Bronchus fibroblast of lung (primary cell): ENCODE measurements around the gene USP17L20. TPM values are rescaled to one million over a fixed set of nuclear protein-coding genes. Genes with fewer than 3 reads are reported as not detected.

Experiments
- total RNA-seq: library from RNA; depleted of rRNA; stranded (reverse); fragments of >200 nt; gene quantifications from 2 replicates; pipeline ENCODE4 v1.2.3, GENCODE V29; 2015

USP17L20 gene
- not detected in 2 replicates for total RNA-seq

DNA sequence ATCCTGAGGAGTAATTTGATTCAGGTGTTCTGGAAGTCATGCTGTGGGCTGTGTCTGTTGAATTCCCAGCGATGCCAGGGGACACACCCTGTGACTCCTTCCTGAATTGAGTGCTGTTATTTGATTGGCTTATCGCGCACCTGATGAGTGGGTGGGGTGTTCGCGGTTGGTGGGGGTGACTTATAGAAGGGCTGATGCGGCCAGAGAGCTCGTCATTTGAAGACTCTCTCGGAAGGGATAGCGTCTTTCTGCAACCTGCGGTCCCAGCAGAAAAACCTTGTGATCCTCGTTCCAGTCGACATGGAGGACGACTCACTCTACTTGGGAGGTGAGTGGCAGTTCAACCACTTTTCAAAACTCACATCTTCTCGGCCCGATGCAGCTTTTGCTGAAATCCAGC is at the start of gene USP17L20:
TSS of gene USP17L20 (plus strand) at position 301 of the 400 bp plus-strand sequence. CDS start at position 301, 0 bp downstream.

GRCh38 chr4:9210357-9210756 is 47.6 kb upstream of the USP17L20 start, which contains the start of gene USP17L10:
Gene USP17L10 (plus strand): TSS chr4:9210657. CDS start chr4:9210657, 0 bp downstream.

GRCh38 chr4:9215105-9215504 is 42.8 kb upstream of the USP17L20 start, which contains the start of gene USP17L11:
Gene USP17L11 (plus strand): TSS chr4:9215405. CDS start chr4:9215405, 0 bp downstream.

GRCh38 chr4:9219852-9220251 is 38.1 kb upstream of the USP17L20 start, which contains the start of gene USP17L12:
Gene USP17L12 (plus strand): TSS chr4:9220152. CDS start chr4:9220152, 0 bp downstream.

GRCh38 chr4:9224596-9224995 is 33.3 kb upstream of the USP17L20 start, which contains the start of gene USP17L13:
Gene USP17L13 (plus strand): TSS chr4:9224896. CDS start chr4:9224896, 0 bp downstream.

GRCh38 chr4:9234085-9234484 is 23.8 kb upstream of the USP17L20 start, which contains the start of gene USP17L15:
Gene USP17L15 (plus strand): TSS chr4:9234385. CDS start chr4:9234385, 0 bp downstream.

DNA sequence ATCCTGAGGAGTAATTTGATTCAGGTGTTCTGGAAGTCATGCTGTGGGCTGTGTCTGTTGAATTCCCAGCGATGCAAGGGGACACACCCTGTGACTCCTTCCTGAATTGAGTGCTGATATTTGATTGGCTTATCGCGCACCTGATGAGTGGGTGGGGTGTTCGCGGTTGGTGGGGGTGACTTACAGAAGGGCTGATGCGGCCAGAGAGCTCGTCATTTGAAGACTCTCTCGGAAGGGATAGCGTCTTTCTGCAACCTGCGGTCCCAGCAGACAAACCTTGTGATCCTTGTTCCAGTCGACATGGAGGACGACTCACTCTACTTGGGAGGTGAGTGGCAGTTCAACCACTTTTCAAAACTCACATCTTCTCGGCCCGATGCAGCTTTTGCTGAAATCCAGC is 14.3 kb upstream of the USP17L20 start, which contains the start of gene USP17L17:
TSS of gene USP17L17 (plus strand) at position 301 of the 400 bp plus-strand sequence. CDS start at position 301, 0 bp downstream.

DNA sequence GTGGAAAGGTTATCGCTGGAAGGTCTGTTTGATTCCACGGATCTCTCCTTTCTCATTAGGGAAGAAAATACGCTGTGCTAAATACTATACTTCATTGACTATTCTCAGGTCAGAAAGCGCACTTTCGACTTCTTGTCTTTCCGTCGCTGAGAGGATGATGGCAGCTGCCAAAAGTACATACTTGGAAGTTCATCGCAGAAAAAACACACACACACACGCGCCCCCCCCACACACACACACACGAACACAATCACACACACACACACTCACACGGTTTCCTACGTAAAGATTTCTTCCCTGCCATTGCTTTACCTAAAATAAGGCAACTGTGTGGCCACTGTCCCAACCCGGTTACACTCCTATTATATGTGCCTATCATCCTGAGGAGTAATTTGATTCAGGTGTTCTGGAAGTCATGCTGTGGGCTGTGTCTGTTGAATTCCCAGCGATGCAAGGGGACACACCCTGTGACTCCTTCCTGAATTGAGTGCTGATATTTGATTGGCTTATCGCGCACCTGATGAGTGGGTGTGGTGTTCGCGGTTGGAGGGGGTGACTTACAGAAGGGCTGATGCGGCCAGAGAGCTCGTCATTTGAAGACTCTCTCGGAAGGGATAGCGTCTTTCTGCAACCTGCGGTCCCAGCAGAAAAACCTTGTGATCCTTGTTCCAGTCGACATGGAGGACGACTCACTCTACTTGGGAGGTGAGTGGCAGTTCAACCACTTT is 9.8 kb upstream of the USP17L20 start, which contains the start of gene USP17L18:
TSS of gene USP17L18 (plus strand) at position 678 of the 728 bp plus-strand sequence. CDS start at position 678, 0 bp downstream.

GRCh38 chr4:9253078-9253477 is 4.8 kb upstream of the USP17L20 start, which contains the start of gene USP17L19:
Gene USP17L19 (plus strand): TSS chr4:9253378. CDS start chr4:9253378, 0 bp downstream.

DNA sequence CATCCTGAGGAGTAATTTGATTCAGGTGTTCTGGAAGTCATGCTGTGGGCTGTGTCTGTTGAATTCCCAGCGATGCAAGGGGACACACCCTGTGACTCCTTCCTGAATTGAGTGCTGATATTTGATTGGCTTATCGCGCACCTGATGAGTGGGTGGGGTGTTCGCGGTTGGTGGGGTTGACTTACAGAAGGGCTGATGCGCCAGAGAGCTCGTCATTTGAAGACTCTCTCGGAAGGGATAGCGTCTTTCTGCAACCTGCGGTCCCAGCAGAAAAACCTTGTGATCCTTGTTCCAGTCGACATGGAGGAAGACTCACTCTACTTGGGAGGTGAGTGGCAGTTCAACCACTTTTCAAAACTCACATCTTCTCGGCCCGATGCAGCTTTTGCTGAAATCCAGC is 4.6 kb downstream of the USP17L20 start, which contains the start of gene USP17L21:
TSS of gene USP17L21 (plus strand) at position 301 of the 400 bp plus-strand sequence. CDS start at position 301, 0 bp downstream.

DNA sequence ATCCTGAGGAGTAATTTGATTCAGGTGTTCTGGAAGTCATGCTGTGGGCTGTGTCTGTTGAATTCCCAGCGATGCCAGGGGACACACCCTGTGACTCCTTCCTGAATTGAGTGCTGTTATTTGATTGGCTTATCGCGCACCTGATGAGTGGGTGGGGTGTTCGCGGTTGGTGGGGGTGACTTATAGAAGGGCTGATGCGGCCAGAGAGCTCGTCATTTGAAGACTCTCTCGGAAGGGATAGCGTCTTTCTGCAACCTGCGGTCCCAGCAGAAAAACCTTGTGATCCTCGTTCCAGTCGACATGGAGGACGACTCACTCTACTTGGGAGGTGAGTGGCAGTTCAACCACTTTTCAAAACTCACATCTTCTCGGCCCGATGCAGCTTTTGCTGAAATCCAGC is 9.4 kb downstream of the USP17L20 start, which contains the start of gene USP17L22:
TSS of gene USP17L22 (plus strand) at position 301 of the 400 bp plus-strand sequence. CDS start at position 301, 0 bp downstream.

Other genes with a start within 250 kb of the USP17L20 start
- gene FAM90A26, start 87.7 kb upstream of the USP17L20 start, total RNA-seq: not detected in 2 replicates
- gene USP17L10, start 47.5 kb upstream of the USP17L20 start, total RNA-seq: not detected in 2 replicates
- not detected in 2 replicates for gene USP17L11, start 42.7 kb upstream of the USP17L20 start, total RNA-seq
- not detected in 2 replicates for gene USP17L12, start 38.0 kb upstream of the USP17L20 start, total RNA-seq
- not detected in 2 replicates for gene USP17L13, start 33.2 kb upstream of the USP17L20 start, total RNA-seq
- gene USP17L15, start 23.7 kb upstream of the USP17L20 start, total RNA-seq: not detected in 2 replicates
- not detected in 2 replicates for gene USP17L17, start 14.2 kb upstream of the USP17L20 start, total RNA-seq
- not detected in 2 replicates for gene USP17L18, start 9.5 kb upstream of the USP17L20 start, total RNA-seq
- not detected in 2 replicates for gene USP17L19, start 4.7 kb upstream of the USP17L20 start, total RNA-seq
- not detected in 2 replicates for gene USP17L21, start 4.7 kb downstream of the USP17L20 start, total RNA-seq
- not detected in 2 replicates for gene USP17L22, start 9.5 kb downstream of the USP17L20 start, total RNA-seq
- not detected in 2 replicates for gene USP17L24, start 67.0 kb downstream of the USP17L20 start, total RNA-seq
- not detected in 2 replicates for gene USP17L25, start 71.8 kb downstream of the USP17L20 start, total RNA-seq
- gene USP17L26, start 76.5 kb downstream of the USP17L20 start, total RNA-seq: not detected in 2 replicates
- gene USP17L5, start 81.3 kb downstream of the USP17L20 start, total RNA-seq: not detected in 2 replicates
- gene USP17L27, start 86.0 kb downstream of the USP17L20 start, total RNA-seq: not detected in 2 replicates
- not detected in 2 replicates for gene USP17L28, start 90.8 kb downstream of the USP17L20 start, total RNA-seq
- gene USP17L29, start 95.5 kb downstream of the USP17L20 start, total RNA-seq: not detected in 2 replicates
- gene USP17L30, start 105.0 kb downstream of the USP17L20 start, total RNA-seq: not detected in 2 replicates
- gene DEFB131A, start 186.3 kb downstream of the USP17L20 start, total RNA-seq: not detected in 2 replicates